SK-N-SH (cell line): Measurements from ENCODE around the gene RFWD3.

Source experiments
- CTCF ChIP-seq: fragments of 200-600 bp; sonication (generic); IDR thresholded peaks from 2 replicates; pipeline ENCODE4 v1.6.1; 2017; ENCODE audit warnings: antibody characterized with exemption, mild to moderate bottlenecking, moderate library complexity
- EP300 ChIP-seq, 2 experiments: IDR thresholded peaks; 2 replicates each; pipeline versions ENCODE4 v1.4.0 to v1.6.1; 2012; ENCODE audit warnings: borderline replicate concordance in 1 of 2, low read depth in 1 of 2, low read length in 1 of 2
- FOXM1 ChIP-seq: IDR thresholded peaks from 2 replicates; pipeline ENCODE4 v1.4.0; 2012; ENCODE audit warnings: low read depth, mild to moderate bottlenecking
- IRF3 ChIP-seq: fragments of 150-350 bp; IDR thresholded peaks from 2 replicates; pipeline ENCODE4 v1.6.1; 2016; ENCODE audit warnings: mild to moderate bottlenecking, low read depth, low read length
- MAX ChIP-seq: IDR thresholded peaks from 2 replicates; pipeline ENCODE4 v1.4.0; 2012; ENCODE audit warnings: low read depth
- MXI1 ChIP-seq: IDR thresholded peaks from 2 replicates; pipeline ENCODE4 v1.6.1; 2012; ENCODE audit warnings: mild to moderate bottlenecking, low read depth, low read length, improper control_type of control experiment
- NFIC ChIP-seq: IDR thresholded peaks from 2 replicates; pipeline ENCODE4 v1.4.0; 2012; ENCODE audit warnings: borderline replicate concordance
- POLR2AphosphoS5 ChIP-seq: IDR thresholded peaks from 2 replicates; pipeline ENCODE4 v1.6.1; 2012; ENCODE audit warnings: low read depth, low read length
- RAD21 ChIP-seq: IDR thresholded peaks from 2 replicates; pipeline ENCODE4 v1.6.1; 2012; ENCODE audit warnings: mild to moderate bottlenecking, low read length

GRCh38 chr16:74573622-74574021 lies 93.1 kb downstream of the RFWD3 start:
- TF ChIP-seq CTCF (no peak), RAD21 (no peak), MAX (no peak), EP300 (IDR thresholded peaks at IDR 0.05; ENCODE audit: borderline replicate concordance in 1 of 2, low read depth in 1 of 2, low read length in 1 of 2) (no peak), IRF3 (no peak), FOXM1 (no peak), POLR2AphosphoS5 (no peak), NFIC (no peak), MXI1 (no peak)
